Natural killer cell (primary cell): ENCODE measurements around the gene NLRP1. TPM values are rescaled to one million over a fixed set of nuclear protein-coding genes. Genes with fewer than 3 reads are reported as not detected.

Experiments used
- ATAC-seq, 3 donors: fragments of 150-1000 bp in 2 of 3; fragments of 200-7000 bp in 1 of 3; cut with Tn5 transposase; 1 replicate in 1 of 3; 2 replicates in 2 of 3; pipeline ENCODE4 v1.10.0; 2021; ENCODE audit warnings: mild to moderate bottlenecking in 2 of 3, moderate library complexity in 2 of 3
- DNase-seq, 2 donors: peaks; one replicate each; pipeline versions ENCODE4 v3.0.0 to v3.0.0-alpha.2; 2013 to 2021; ENCODE audit warnings: mixed read lengths in 1 of 2
- H3K27ac ChIP-seq: one replicate; pipeline ENCODE4 v1.5.1; 2013; ENCODE audit warnings: mild to moderate bottlenecking, low read length
- H3K27me3 ChIP-seq: one replicate; pipeline ENCODE4 v1.6.1; 2013; ENCODE audit warnings: low read length; ENCODE audit not compliant: control insufficient read depth, insufficient read depth
- H3K36me3 ChIP-seq: one replicate; pipeline ENCODE4 v1.6.1; 2013; ENCODE audit warnings: low read length; ENCODE audit not compliant: control insufficient read depth, insufficient read depth
- H3K4me1 ChIP-seq: one replicate; pipeline ENCODE4 v1.6.1; 2013; ENCODE audit warnings: low read length; ENCODE audit not compliant: control insufficient read depth, insufficient read depth
- H3K4me3 ChIP-seq: one replicate; pipeline ENCODE4 v1.5.1; 2013; ENCODE audit warnings: low read length
- H3K9me3 ChIP-seq: one replicate; pipeline ENCODE4 v1.6.1; 2013; ENCODE audit warnings: low read length; ENCODE audit not compliant: control insufficient read depth, insufficient read depth
- H3K27ac Mint-ChIP-seq, 2 donors: one replicate each; pipeline ENCODE4 v1.8.0; 2022; ENCODE audit warnings: mild to moderate bottlenecking in 2 of 2, mixed read lengths in 2 of 2, moderate library complexity in 1 of 2
- H3K27me3 Mint-ChIP-seq, 2 donors: one replicate each; pipeline ENCODE4 v1.8.0; 2022; ENCODE audit warnings: low read depth in 2 of 2, mixed read lengths in 2 of 2
- H3K36me3 Mint-ChIP-seq: one replicate; pipeline ENCODE4 v1.8.0; 2022; ENCODE audit warnings: mixed read lengths
- H3K4me1 Mint-ChIP-seq, 2 donors: one replicate each; pipeline ENCODE4 v1.8.0; 2022; ENCODE audit warnings: mixed read lengths in 2 of 2
- H3K4me3 Mint-ChIP-seq: one replicate; pipeline ENCODE4 v1.8.0; 2022; ENCODE audit warnings: mild to moderate bottlenecking, moderate library complexity, mixed read lengths
- H3K9me3 Mint-ChIP-seq, 2 donors: one replicate each; pipeline ENCODE4 v1.8.0; 2022; ENCODE audit warnings: mixed read lengths in 2 of 2
- WGBS: methylation state at CpG from one replicate; pipeline ENCODE4 v1.1.7; 2013; ENCODE audit warnings: missing lambda C conversion rate; ENCODE audit not compliant: insufficient coverage; 5-methylcytosine and 5-hydroxymethylcytosine counted together
- intact Hi-C: fragments of 100-400 bp; cut with micrococcal nuclease; formaldehyde crosslinking; loops from one replicate; pipeline ENCODE4 v1.14.2; 2022
- total RNA-seq, 4 donors: library from RNA; stranded (reverse); fragments of 120-200 nt in 1 of 4; gene quantifications; one replicate each; pipeline versions ENCODE4 v1.2.3 to v1.2.4, GENCODE V29; 2013 to 2022
- TF ChIP-seq, protein P1 (sequence below): fragments of 200-600 bp; IDR thresholded peaks from one replicate; pipeline ENCODE4 v1.8.0; 2022; ENCODE audit warnings: antibody characterized with exemption

Gene NLRP1
- total RNA-seq, 3 donors from 2014 or later (not counting 1 experiment from before 2014, with no cell fraction given): 206 to 237 (median 209) TPM

DNA sequence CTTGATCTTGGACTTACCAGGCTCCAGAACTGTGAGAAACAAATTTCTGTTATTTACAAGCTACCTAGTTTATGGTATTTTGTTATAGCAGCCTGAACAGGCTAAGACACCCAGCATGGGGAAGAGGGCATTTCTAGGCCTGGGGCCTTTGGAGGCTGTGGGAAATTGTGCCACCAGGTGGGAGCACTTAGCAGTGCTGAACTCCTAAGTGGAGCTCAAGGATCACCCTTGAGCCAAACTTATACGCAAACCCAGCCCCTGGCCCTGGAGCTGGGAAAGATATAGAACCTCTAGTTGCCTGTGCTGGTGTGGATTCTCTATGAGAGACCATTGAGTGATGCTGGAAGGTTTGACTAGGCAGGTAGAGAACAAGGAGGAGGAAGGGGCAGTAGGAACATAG lies 61.8 kb downstream of the NLRP1 start:
- peak overlapping the region in 1 of 2 donors; percentile 44 for H3K27ac Mint-ChIP-seq
- peaks cover 62% of the 10 kb centered on the region for H3K36me3 ChIP-seq
- no peaks in the 10 kb centered on the region for H3K4me1 ChIP-seq
- no peak overlapping the region for H3K4me3 Mint-ChIP-seq
- intact Hi-C loops: no loop called here
- WGBS: 94% methylated on average over 1 of the region's 1 CpG
- no peak overlapping the region for H3K27ac ChIP-seq
- no peak overlapping the region for H3K4me3 ChIP-seq
- DNase-seq (no peak), ATAC-seq (no peak)
- H3K9me3 Mint-ChIP-seq: no peaks in the 10 kb centered on the region
- peaks cover 7 to 8% of the 10 kb centered on the region in 2 donors for H3K4me1 Mint-ChIP-seq
- no peaks in the 10 kb centered on the region for H3K27me3 Mint-ChIP-seq
- TF ChIP-seq, protein P1, sequence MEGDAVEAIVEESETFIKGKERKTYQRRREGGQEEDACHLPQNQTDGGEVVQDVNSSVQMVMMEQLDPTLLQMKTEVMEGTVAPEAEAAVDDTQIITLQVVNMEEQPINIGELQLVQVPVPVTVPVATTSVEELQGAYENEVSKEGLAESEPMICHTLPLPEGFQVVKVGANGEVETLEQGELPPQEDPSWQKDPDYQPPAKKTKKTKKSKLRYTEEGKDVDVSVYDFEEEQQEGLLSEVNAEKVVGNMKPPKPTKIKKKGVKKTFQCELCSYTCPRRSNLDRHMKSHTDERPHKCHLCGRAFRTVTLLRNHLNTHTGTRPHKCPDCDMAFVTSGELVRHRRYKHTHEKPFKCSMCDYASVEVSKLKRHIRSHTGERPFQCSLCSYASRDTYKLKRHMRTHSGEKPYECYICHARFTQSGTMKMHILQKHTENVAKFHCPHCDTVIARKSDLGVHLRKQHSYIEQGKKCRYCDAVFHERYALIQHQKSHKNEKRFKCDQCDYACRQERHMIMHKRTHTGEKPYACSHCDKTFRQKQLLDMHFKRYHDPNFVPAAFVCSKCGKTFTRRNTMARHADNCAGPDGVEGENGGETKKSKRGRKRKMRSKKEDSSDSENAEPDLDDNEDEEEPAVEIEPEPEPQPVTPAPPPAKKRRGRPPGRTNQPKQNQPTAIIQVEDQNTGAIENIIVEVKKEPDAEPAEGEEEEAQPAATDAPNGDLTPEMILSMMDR: no peak
- H3K27me3 ChIP-seq: no peaks in the 10 kb centered on the region
- no peaks in the 10 kb centered on the region for H3K9me3 ChIP-seq
- peaks cover 28% of the 10 kb centered on the region for H3K36me3 Mint-ChIP-seq

DNA sequence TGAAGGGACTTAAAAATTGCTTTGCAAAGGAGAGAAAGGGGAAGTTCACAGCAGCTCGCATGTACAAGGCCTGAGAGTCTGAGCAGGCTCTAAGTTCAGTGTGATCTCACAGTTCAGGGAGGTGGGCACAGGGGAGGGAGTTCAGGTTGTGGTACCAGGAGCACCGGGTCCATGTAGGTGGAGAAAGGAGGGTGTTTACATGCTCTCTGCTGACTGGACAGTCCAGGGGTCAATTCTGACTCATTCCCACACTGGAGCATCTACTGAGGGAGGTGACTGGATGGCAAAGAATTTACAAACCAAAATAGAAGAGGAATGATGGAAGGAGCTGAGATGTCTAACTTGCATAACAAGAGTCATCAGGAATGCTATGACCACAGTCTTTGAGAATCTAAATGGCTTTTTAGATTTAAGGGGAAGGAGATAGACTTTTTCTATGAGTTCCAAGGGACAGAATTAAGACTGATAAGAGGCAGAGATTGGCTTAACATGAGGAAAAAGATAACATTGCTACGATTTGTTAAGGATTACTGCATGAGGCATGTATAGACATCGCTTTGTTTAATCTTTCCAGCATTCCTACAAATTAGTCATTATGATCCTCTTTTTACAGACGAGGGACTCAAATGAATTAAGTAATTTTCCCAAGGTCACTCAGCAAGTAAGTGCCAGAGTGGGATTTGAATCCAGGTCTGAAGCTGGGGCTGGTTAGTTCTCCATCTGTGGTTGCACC lies 68.1 kb downstream of the NLRP1 start:
- peaks cover 25% of the 10 kb centered on the region for H3K4me1 ChIP-seq
- 91% methylated on average over 5 of the region's 5 CpGs for WGBS
- DNase-seq (no peak), ATAC-seq (no peak)
- TF ChIP-seq, protein P1: no peak
- H3K36me3 ChIP-seq: peaks cover 44% of the 10 kb centered on the region
- peaks cover 42% of the 10 kb centered on the region for H3K36me3 Mint-ChIP-seq
- H3K9me3 Mint-ChIP-seq: peaks cover 0 to 3% of the 10 kb centered on the region in 2 donors
- H3K27me3 ChIP-seq: no peaks in the 10 kb centered on the region
- no peaks in the 10 kb centered on the region for H3K9me3 ChIP-seq
- no peaks in the 10 kb centered on the region for H3K27me3 Mint-ChIP-seq
- intact Hi-C loops: no loop called here
- H3K4me3 Mint-ChIP-seq: no peak overlapping the region
- no peak overlapping the region for H3K4me3 ChIP-seq
- H3K27ac Mint-ChIP-seq: peak overlapping the region in 1 of 2 donors; percentile 41
- peaks cover 36 to 42% of the 10 kb centered on the region in 2 donors for H3K4me1 Mint-ChIP-seq
- H3K27ac ChIP-seq: no peak overlapping the region

DNA sequence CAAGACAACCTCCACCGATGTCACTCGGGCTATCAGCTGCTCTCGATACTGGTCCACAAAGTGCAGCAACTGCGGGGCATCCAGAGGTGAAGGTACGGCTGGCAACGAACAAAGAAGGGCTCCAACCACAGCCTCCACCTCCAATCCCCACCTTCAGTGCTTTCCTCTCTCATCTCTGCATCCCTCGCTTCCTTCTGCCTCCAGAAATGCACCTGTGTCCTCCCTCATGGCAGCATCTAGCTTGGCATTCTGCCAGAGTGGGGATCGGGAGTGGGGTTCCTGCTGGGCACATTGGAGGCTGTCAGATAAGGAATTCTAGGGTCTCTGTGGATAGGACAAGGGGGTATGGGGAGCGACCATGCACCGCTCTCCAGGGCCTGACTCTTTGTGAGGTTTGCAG lies 69.3 kb downstream of the NLRP1 start:
- peaks cover 26% of the 10 kb centered on the region for H3K4me1 ChIP-seq
- Mint-ChIP-seq H3K4me1 (peaks cover 29 to 46% of the 10 kb centered on the region in 2 donors), H3K27me3 (no peaks in the 10 kb centered on the region), H3K9me3 (peaks cover 0 to 3% of the 10 kb centered on the region in 2 donors), H3K27ac (peak overlapping the region in 1 of 2 donors; percentile 47), H3K4me3 (no peak overlapping the region), H3K36me3 (peaks cover 31% of the 10 kb centered on the region)
- intact Hi-C loops: no loop called here
- no peak overlapping the region for H3K4me3 ChIP-seq
- no peaks in the 10 kb centered on the region for H3K9me3 ChIP-seq
- WGBS: 97% methylated on average over 8 of the region's 10 CpGs
- no peaks in the 10 kb centered on the region for H3K27me3 ChIP-seq
- no peak for DNase-seq
- TF ChIP-seq, protein P1: no peak
- H3K36me3 ChIP-seq: peaks cover 34% of the 10 kb centered on the region
- H3K27ac ChIP-seq: no peak overlapping the region
- ATAC-seq: no peak
